ENCODE results near the gene ERC1.

Gene ERC1

DNA sequence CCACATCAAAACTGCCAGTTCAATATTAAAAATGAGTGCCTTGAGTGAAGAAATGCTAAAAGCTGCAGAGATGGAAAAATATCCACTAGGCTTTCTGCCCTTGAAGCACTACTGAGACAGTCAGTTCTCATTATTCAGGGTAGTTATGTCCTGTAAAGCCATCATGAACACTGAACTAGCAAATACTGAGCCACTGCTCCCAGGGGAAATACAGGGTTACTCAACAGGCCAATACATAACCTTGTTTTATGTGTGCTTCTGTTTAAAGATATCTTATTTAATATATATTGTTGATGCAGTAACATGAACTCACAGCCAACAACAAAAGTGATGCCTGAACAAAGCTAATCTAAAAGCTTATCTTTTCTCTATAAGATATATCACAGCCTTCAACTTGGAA lies 44.8 kb upstream of the ERC1 start:
- Histone ChIP-seq H3K4me1 (ENCODE audit: insufficient read depth, low read length, severe bottlenecking) (peaks cover 27% of the 10 kb centered on the region), H3K36me3 (ENCODE audit: insufficient read depth, low read length) (peaks cover 20% of the 10 kb centered on the region; the same call in 1 of the 2 replicates), H3K4me2 (ENCODE audit: low read length) (no peak overlapping the region; the same call in 1 of the 2 replicates), H2AFZ (ENCODE audit: low read length) (no peak overlapping the region), H3K4me3 (ENCODE audit: low read depth, low read length, poor library complexity, severe bottlenecking) (no peak overlapping the region), H4K20me1 (ENCODE audit: insufficient read depth, low read length) (no peaks in the 10 kb centered on the region), H3K27me3 (ENCODE audit: insufficient read depth, low read length) (no peaks in the 10 kb centered on the region), H3K9me2 (ENCODE audit: low read depth, low read length) (no peaks in the 10 kb centered on the region), H3K27ac (ENCODE audit: low read depth, low read length, poor library complexity, severe bottlenecking) (peak overlapping the region; percentile 49), H3K9me3 (ENCODE audit: low read length) (no peaks in the 10 kb centered on the region), H3F3A (ENCODE audit: insufficient read depth, low read length) (peaks cover 2% of the 10 kb centered on the region; the same call in 1 of the 2 replicates), H3K79me2 (ENCODE audit: insufficient read depth, low read length) (peaks cover 32% of the 10 kb centered on the region), H3K9ac (ENCODE audit: low read length) (no peak overlapping the region)
- TF ChIP-seq EZH2 (IDR thresholded peaks at IDR 0.05; ENCODE audit: borderline replicate concordance, low read length) (no peak), CTCF (IDR thresholded peaks at IDR 0.05; ENCODE audit: low read length) (no peak)

DNA sequence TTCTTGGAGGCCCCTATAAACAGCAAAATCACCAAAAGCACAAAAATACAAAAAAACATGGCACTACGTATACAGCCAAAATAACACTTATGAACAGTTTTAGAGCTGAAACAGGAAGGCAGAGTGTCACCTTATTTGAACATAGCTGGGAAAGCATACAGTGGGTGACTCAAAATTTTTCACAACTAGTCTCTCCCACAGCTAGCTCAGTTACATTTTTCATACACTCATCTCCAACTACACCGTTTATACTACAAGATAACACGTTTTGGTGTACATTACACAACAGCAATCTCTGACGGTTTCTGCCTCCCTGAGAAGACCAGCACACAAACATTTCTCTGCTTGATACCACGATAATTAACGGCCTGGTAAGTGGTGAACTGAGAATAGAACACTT lies 44.4 kb upstream of the ERC1 start:
- TF ChIP-seq CTCF (IDR thresholded peaks at IDR 0.05; ENCODE audit: low read length) (no peak), EZH2 (IDR thresholded peaks at IDR 0.05; ENCODE audit: borderline replicate concordance, low read length) (no peak)
- peak overlapping the region; percentile 49 for H3K27ac ChIP-seq (ENCODE audit: low read depth, low read length, poor library complexity, severe bottlenecking)
- peaks cover 32% of the 10 kb centered on the region for H3K79me2 ChIP-seq (ENCODE audit: insufficient read depth, low read length)
- no peak overlapping the region for H3K9ac ChIP-seq (ENCODE audit: low read length)
- H3K4me2 ChIP-seq (ENCODE audit: low read length), result peak overlapping the region; percentile 17; the same call in 1 of the 2 replicates
- H3K9me2 ChIP-seq (ENCODE audit: low read depth, low read length), result no peaks in the 10 kb centered on the region
- H3K27me3 ChIP-seq (ENCODE audit: insufficient read depth, low read length), result no peaks in the 10 kb centered on the region
- no peaks in the 10 kb centered on the region for H4K20me1 ChIP-seq (ENCODE audit: insufficient read depth, low read length)
- no peak overlapping the region for H2AFZ ChIP-seq (ENCODE audit: low read length)
- peaks cover 7% of the 10 kb centered on the region; the same call in 1 of the 2 replicates for H3F3A ChIP-seq (ENCODE audit: insufficient read depth, low read length)
- peaks cover 27% of the 10 kb centered on the region for H3K4me1 ChIP-seq (ENCODE audit: insufficient read depth, low read length, severe bottlenecking)
- H3K4me3 ChIP-seq (ENCODE audit: low read depth, low read length, poor library complexity, severe bottlenecking), result no peak overlapping the region
- H3K9me3 ChIP-seq (ENCODE audit: low read length), result no peaks in the 10 kb centered on the region
- H3K36me3 ChIP-seq (ENCODE audit: insufficient read depth, low read length), result peaks cover 19% of the 10 kb centered on the region; the same call in 1 of the 2 replicates

GRCh38 chr12:948238-948637 lies 42.8 kb upstream of the ERC1 start:
- peak overlapping the region; percentile 88 for H3K4me3 ChIP-seq (ENCODE audit: low read depth, low read length, poor library complexity, severe bottlenecking)

More at GRCh38 chr12:948238-948637, 42.8 kb upstream of the ERC1 start:
- no peak overlapping the region for H3K27ac ChIP-seq (ENCODE audit: low read depth, low read length, poor library complexity, severe bottlenecking)
- peaks cover 32% of the 10 kb centered on the region for H3K79me2 ChIP-seq (ENCODE audit: insufficient read depth, low read length)
- H4K20me1 ChIP-seq (ENCODE audit: insufficient read depth, low read length), result no peaks in the 10 kb centered on the region
- peak overlapping the region; percentile 94; the same call in 1 of the 2 replicates for H3K9ac ChIP-seq (ENCODE audit: low read length)
- H3K4me2 ChIP-seq (ENCODE audit: low read length), result peak overlapping the region; percentile 74
- no peak for TF ChIP-seq EZH2 (IDR thresholded peaks at IDR 0.05; ENCODE audit: borderline replicate concordance, low read length)
- no peak for TF ChIP-seq CTCF (IDR thresholded peaks at IDR 0.05; ENCODE audit: low read length)
- peaks cover 12% of the 10 kb centered on the region; the same call in 1 of the 2 replicates for H3K36me3 ChIP-seq (ENCODE audit: insufficient read depth, low read length)
- H3K9me3 ChIP-seq (ENCODE audit: low read length), result no peaks in the 10 kb centered on the region
- no peaks in the 10 kb centered on the region for H3K27me3 ChIP-seq (ENCODE audit: insufficient read depth, low read length)
- H2AFZ ChIP-seq (ENCODE audit: low read length), result no peak overlapping the region
- H3K4me1 ChIP-seq (ENCODE audit: insufficient read depth, low read length, severe bottlenecking), result peaks cover 30% of the 10 kb centered on the region
- H3F3A ChIP-seq (ENCODE audit: insufficient read depth, low read length), result peaks cover 14% of the 10 kb centered on the region; the same call in 1 of the 2 replicates
- no peaks in the 10 kb centered on the region for H3K9me2 ChIP-seq (ENCODE audit: low read depth, low read length)

Data from OCI-LY1 (cell line).